Liver (tissue), 2 donors: ENCODE data around the gene BTG2.

Experiments
- CTCF ChIP-seq: fragments of 150-350 bp; IDR thresholded peaks from 2 replicates; pipeline ENCODE4 v1.5.1; 2017; ENCODE audit warnings: improper control_type of control experiment, low read depth, low read length; ENCODE audit not compliant: missing input control
- TF ChIP-seq, protein P1 (sequence below): IDR thresholded peaks from 2 replicates; pipeline ENCODE4 v1.6.1; 2016; ENCODE audit warnings: antibody characterized with exemption
- donor health status: healthy.

DNA sequence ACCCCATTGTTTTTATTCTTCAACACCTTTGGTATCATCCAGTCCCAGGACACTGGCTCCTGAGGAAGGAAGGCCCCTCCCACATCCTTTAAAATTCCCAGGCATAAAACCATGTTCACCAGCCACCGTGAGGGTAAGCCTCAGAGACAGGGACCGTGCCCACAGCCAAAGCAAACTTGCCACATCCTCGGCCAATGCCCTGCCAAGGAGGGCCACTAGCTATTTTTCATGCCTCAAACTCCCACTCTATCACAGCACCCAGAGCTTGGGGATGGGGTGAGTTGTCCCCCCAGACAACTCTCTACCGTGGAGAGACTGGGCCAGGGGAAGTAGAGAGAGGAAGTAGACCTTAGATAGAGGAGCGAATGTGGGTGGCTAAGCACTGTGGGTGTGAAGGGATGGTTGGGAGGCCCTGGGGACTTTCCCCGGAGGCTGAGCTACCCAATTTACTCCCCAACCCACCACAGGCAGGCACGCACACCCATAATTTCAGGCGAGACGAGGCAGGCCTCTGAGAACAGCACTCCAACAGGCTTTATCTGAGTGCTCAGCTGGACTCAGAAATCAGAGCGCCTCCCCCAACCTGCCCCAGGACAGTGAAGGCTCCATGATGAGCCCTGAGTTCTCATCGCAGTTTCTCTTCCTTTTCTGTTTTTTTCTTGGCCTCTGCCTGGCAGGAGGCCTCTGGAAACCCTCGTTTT is 15.9 kb upstream of the BTG2 start:
- TF ChIP-seq CTCF, result no peak
- TF ChIP-seq, protein P1, sequence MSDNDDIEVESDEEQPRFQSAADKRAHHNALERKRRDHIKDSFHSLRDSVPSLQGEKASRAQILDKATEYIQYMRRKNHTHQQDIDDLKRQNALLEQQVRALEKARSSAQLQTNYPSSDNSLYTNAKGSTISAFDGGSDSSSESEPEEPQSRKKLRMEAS, result no peak
